RWPE2 (cell line): ENCODE data around the gene KDF1.

Source experiments
- ATAC-seq: fragments of 200-7000 bp; cut with Tn5 transposase; 3 replicates; pipeline ENCODE4 v1.9.1; 2021; ENCODE audit warnings: low read depth
- DNase-seq: peaks from one replicate; pipeline ENCODE4 v3.0.0-alpha.2; 2020; ENCODE audit warnings: low spot score
- H3K27ac ChIP-seq: fragments of 450-650 bp; 2 replicates; pipeline ENCODE4 v1.5.1; 2017; ENCODE audit warnings: mild to moderate bottlenecking; ENCODE audit not compliant: poor library complexity, severe bottlenecking
- H3K27me3 ChIP-seq: fragments of 250-450 bp; sonication (Bioruptor Pico); 2 replicates; pipeline ENCODE4 v1.5.1; 2021; ENCODE audit warnings: mild to moderate bottlenecking, moderate library complexity; ENCODE audit not compliant: insufficient read depth, poor library complexity, severe bottlenecking
- H3K36me3 ChIP-seq: fragments of 250-450 bp; sonication (Bioruptor Pico); 2 replicates; pipeline ENCODE4 v1.5.1; 2020; ENCODE audit warnings: low read depth, mild to moderate bottlenecking, moderate library complexity
- H3K4me1 ChIP-seq: fragments of 250-450 bp; sonication (Bioruptor Pico); 2 replicates; pipeline ENCODE4 v1.5.1; 2021; ENCODE audit warnings: mild to moderate bottlenecking, moderate library complexity; ENCODE audit not compliant: insufficient read depth, poor library complexity, severe bottlenecking
- H3K4me3 ChIP-seq: fragments of 250-450 bp; sonication (Bioruptor Pico); 2 replicates; pipeline ENCODE4 v1.5.1; 2021; ENCODE audit warnings: mild to moderate bottlenecking, moderate library complexity; ENCODE audit not compliant: severe bottlenecking
- H3K9me3 ChIP-seq: fragments of 250-450 bp; sonication (Bioruptor Pico); 2 replicates; pipeline ENCODE4 v1.5.1; 2021; ENCODE audit warnings: mild to moderate bottlenecking, moderate library complexity; ENCODE audit not compliant: severe bottlenecking
- TF ChIP-seq, protein P1 (sequence below): fragments of 450-650 bp; IDR thresholded peaks from one replicate; pipeline ENCODE4 v1.5.1; 2017; ENCODE audit warnings: mild to moderate bottlenecking, moderate library complexity; ENCODE audit not compliant: poor library complexity, severe bottlenecking

The KDF1 gene

DNA sequence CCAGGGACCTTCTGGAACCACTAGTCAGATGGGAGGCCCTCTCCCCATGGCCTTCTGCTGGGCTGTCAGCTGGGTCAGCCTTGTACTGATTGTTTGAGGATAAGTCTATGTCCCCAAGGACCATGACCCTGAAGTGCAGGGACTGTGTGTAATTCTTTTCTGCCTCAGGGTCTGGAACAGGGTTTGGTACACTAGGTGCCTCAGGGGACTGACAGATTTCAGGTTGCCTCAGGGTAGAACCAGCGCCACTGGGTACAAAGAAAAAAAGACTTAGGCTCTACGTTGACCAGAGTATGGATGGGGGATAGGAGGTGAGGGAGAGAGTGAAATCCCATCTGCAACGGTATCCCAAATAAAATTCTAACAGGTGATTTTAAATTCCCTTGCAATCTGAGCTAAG lies 3.0 kb downstream of the KDF1 start:
- ATAC-seq (no peak), DNase-seq (no peak)
- Histone ChIP-seq H3K9me3 (no peaks in the 10 kb centered on the region), H3K27me3 (no peaks in the 10 kb centered on the region), H3K36me3 (peaks cover 27% of the 10 kb centered on the region), H3K27ac (no peak overlapping the region), H3K4me3 (no peak overlapping the region), H3K4me1 (peaks cover 15% of the 10 kb centered on the region)
- TF ChIP-seq, protein P1, sequence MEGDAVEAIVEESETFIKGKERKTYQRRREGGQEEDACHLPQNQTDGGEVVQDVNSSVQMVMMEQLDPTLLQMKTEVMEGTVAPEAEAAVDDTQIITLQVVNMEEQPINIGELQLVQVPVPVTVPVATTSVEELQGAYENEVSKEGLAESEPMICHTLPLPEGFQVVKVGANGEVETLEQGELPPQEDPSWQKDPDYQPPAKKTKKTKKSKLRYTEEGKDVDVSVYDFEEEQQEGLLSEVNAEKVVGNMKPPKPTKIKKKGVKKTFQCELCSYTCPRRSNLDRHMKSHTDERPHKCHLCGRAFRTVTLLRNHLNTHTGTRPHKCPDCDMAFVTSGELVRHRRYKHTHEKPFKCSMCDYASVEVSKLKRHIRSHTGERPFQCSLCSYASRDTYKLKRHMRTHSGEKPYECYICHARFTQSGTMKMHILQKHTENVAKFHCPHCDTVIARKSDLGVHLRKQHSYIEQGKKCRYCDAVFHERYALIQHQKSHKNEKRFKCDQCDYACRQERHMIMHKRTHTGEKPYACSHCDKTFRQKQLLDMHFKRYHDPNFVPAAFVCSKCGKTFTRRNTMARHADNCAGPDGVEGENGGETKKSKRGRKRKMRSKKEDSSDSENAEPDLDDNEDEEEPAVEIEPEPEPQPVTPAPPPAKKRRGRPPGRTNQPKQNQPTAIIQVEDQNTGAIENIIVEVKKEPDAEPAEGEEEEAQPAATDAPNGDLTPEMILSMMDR: no peak

DNA sequence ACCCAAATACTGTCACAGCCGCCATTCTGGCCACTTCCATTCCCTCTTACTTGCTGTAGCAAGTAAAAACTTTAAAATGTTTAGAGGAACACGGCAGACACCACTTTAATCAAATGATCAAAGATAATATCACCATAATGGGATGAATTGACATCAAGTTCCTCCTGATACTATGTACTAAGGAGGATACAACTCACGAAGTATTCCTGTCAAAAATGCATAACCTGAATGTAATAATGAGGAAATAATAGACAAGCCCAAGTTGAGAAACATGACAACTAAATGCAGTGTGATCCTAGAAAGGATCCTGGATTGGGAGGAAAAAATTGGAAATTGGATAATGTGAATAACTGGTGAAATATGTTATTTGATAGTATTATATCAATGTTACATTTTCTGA lies 3.9 kb downstream of the KDF1 start:
- DNase-seq (no peak), ATAC-seq (no peak)
- peaks cover 36% of the 10 kb centered on the region for H3K36me3 ChIP-seq
- H3K27ac ChIP-seq: no peak overlapping the region
- H3K4me1 ChIP-seq: peaks cover 5% of the 10 kb centered on the region
- no peak overlapping the region for H3K4me3 ChIP-seq
- no peaks in the 10 kb centered on the region for H3K27me3 ChIP-seq
- no peaks in the 10 kb centered on the region for H3K9me3 ChIP-seq
- TF ChIP-seq, protein P1: no peak

DNA sequence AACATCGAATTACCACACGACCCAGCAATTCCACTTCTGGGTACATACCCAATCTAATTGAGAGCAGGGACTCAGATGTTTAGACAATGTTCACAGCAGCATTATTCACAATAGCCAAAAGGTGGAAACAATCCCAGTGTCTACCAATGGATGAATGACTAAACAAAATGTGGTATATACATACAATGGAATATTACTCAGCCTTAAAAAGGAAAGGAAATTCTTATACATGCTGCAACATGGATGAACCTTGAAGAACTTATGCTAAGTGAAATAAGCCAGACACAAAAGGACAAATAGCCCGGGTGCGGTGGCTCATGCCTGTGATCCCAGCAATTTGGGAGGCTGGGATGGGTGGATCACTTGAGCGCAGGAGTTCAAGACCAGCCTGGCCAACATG lies 6.9 kb downstream of the KDF1 start:
- ATAC-seq (no peak), DNase-seq (no peak)
- H3K36me3 ChIP-seq: peaks cover 57% of the 10 kb centered on the region
- H3K4me1 ChIP-seq: no peaks in the 10 kb centered on the region
- H3K4me3 ChIP-seq: no peak overlapping the region
- TF ChIP-seq, protein P1: no peak
- H3K27me3 ChIP-seq: no peaks in the 10 kb centered on the region
- no peaks in the 10 kb centered on the region for H3K9me3 ChIP-seq
- no peak overlapping the region for H3K27ac ChIP-seq

DNA sequence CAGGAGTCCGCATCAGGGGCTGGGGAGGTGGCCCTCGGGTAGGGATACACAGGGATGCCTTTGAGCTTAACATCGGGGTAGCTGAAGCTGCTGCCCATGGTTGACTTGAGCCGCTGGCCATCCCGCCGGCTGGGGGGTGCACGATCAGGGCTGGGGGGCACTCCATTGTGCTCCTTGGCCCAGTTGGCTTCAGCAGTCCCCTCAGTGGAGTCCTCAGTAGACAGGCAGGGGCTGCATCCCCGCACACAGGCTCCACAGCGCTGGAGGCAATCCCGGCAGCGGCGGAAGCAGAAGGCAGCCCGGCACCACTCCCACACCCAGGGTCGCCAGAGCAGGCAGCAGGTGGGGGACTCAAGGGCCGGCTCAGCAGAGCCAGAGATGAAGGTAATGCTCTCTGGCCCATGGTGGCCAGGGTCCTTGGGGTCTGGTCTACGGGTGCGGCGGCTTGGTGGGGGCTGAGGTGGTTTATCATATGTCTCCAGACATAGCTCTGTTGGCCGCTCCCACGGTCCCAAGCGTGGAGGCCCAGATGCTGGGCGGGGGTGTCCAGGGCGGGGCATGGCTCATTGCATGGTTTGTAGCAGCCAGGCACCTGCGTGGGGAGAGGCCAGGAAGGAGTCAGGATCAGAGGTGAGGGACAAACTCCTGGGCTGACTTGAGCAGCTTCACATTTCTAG lies 8.3 kb downstream of the KDF1 start:
- ATAC-seq: no peak
- Histone ChIP-seq H3K27me3 (no peaks in the 10 kb centered on the region), H3K27ac (no peak overlapping the region), H3K36me3 (peaks cover 63% of the 10 kb centered on the region), H3K4me1 (no peaks in the 10 kb centered on the region), H3K4me3 (no peak overlapping the region), H3K9me3 (no peaks in the 10 kb centered on the region)
- TF ChIP-seq, protein P1: no peak
- no peak for DNase-seq

DNA sequence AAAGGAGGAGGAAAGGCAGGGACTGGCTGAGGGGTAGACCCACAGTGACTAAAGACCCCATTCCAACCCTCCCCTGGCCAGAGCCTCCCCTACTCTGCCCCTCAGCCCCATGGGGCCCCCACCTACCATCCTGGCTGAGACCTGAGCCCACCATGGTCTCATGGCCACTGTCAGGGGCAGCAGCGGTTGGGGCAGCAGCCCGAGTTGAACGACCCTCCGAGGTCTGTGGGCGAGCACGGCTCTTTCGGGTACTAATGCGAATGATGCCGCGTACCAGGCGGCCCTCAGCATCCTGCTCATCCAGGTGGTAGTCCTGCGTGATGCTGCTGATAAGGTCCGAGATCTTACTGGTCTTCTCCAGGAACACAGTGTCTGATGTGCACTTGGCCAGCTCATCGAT lies 9.1 kb downstream of the KDF1 start:
- DNase-seq (no peak), ATAC-seq (no peak)
- H3K27me3 ChIP-seq: no peaks in the 10 kb centered on the region
- H3K4me1 ChIP-seq: no peaks in the 10 kb centered on the region
- TF ChIP-seq, protein P1: no peak
- peaks cover 63% of the 10 kb centered on the region for H3K36me3 ChIP-seq
- H3K4me3 ChIP-seq: no peak overlapping the region
- no peak overlapping the region for H3K27ac ChIP-seq
- no peaks in the 10 kb centered on the region for H3K9me3 ChIP-seq
